HG02884 (cell line): ENCODE data around the gene PPFIBP2.

Experiments
- ATAC-seq: cut with Tn5 transposase; IDR thresholded peaks from one replicate; pipeline ENCODE4 v1.9.1; 2021; ENCODE audit warnings: mild to moderate bottlenecking, moderate library complexity; ENCODE audit not compliant: unreplicated experiment

PPFIBP2 gene

DNA sequence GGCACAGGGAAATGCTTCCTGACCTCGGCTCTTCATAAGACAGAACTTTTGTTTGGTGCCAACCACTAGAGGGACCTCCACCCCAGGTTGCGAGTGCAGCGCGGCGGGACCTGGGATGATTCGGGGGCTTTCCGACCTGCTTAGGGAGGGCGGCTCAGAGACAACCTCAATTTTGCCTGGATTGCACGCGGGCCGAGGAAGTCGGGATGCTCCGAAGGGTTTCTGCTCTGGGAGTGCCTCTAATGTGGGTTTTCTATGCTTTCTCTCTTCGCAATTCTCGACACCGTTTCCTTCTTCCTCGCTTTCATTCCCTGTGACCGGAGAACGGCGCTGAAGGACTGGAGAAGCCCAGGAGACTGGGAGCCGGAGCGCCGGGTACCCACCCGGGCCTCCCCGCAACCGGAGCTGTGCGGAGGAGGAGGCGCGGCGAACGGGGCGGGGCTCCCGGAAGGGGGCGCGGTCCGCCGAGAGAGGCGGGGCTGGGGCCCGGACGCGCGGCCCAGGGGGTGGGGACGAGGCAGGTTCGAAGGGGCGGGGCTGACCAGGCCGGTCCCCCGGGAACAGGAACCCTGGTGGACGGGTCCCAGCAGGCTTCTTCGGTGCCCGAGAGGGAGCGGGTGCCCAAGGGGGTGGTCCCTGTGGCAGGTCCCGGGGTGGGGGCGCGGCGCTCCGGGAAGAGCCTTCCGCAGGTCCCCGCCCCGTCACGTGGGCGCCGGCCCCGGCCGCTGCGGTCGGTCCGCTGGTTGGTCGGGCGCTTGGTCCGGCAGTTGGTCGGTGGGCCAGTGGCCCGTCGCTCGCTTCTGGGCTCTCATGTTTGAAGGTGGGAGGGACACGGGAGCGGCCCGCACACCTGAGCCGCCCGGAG, at the start of gene PPFIBP2:
Gene PPFIBP2, plus strand, starts transcription at position 766 of the 865 bp plus-strand sequence. CDS start 35,477 bp downstream, outside the sequence.
- peak; percentile 53 for ATAC-seq

DNA sequence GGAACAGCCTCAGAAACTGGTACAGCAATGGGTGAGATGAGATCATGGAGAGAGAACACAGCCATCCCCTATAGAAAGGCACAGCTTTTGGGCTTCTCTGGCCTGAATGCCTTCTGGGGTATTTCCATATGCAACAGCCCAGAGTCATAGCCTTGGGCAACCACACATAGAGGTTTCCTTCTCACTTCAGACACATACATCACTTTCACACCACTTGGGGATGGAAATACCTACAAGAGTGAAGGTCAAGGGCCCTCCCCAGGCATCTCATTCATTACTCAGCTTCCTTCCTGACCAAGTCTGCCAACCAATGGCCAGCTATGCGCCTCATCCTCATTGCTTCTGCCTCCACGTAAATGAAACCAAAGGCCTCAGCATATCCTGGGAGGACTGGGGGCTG, 46.1 kb upstream of the PPFIBP2 start:
- ATAC-seq: no peak

DNA sequence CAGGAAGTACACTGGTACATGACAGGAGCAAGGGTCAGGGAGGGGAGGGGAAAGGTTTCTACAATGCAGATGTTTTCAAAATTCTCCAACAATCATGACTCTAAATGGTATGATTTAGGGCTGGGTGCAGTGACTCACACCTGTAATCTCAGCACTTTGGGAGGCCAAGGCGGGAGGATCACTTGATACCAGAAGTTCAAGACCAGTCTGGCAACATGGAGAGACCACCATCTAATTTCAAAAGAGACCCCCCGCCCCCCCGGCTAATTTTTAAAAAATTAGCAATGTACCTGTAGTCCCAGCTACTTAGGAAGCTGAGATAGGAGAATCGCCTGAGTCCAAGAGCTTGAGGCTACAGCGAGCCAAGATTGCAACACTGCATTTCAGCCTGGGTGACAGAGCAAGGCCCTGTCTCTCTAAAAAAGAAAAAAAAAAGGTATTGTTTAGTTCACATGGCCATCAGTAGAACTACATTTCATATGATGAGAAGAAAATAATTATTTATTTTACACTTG, 44.4 kb upstream of the PPFIBP2 start:
- ATAC-seq: no peak

DNA sequence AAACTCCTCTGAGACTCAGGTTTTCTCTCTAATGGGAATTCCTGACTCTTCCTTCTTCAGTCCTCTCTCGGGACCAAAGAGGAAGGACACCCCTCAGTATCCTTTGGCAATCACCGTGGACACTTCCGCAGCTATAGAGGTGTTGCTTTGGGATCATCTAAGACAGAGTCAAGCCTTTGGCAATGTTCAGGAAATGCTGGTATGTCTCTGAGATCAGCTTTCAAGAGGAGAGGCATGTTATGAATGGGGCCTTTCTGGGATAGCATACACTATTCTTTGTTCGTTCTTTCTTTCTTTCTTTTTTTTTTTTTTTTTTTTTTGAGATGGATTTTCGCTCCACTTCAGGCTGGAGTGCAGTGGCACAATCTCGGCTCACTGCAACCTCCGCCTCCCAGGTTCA, 42.7 kb upstream of the PPFIBP2 start:
- ATAC-seq: no peak

DNA sequence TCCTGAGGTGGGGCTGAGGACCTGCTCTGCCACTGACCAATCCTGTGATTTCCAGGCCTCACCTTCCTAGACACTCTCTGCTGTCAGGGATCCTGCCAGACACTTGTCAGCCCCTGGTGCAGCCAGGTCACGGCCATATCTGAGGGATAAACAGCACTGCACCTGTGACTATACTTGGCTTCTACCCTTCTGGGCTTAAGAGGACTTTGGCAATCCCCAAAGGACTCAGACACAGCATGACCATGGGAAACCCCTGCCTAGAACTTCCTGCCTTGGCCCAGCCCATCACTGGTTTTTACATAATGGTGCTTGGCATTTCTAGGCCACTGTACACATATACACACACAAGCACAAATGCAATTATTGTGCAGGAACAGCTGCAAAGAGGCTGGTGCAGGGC, 40.1 kb upstream of the PPFIBP2 start:
- ATAC-seq: no peak

DNA sequence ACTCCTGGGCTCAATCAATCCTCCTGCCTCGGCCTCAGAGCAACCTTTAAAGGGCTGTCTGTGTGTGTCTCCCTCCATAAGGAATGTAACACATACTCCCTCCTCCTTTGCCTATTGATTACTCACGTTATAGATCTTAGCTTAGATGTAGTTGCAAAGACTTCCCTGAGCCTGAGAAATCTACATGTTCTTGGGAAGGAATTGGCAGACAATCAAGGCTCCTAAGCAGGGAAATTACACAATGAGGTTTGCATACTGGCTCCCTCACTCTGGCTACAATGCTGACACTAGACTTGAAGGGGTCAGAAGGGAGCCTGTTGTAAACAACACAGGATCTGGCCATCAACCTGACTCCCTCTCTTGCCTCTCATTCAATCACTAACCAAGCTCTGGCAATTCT, 33.7 kb upstream of the PPFIBP2 start:
- ATAC-seq: no peak

DNA sequence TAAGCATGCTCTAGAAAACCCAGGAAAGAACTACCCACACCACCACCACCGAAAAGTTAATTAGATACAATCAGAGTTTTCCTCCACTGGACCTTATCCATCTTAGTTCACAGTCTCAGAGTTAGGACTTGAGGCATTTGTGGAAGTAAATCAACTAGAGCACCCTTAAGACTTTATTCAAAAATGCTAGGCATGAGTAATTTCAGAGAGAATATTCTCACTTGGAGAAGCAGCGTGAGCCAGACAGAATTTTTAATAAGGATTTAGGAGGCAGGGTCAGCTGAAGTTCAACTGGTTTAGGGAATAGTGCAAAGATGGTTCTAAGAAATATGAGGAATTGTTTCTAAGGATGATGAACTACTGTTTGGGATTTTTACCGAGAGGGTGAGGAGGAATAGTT, 29.7 kb upstream of the PPFIBP2 start:
- no peak for ATAC-seq

DNA sequence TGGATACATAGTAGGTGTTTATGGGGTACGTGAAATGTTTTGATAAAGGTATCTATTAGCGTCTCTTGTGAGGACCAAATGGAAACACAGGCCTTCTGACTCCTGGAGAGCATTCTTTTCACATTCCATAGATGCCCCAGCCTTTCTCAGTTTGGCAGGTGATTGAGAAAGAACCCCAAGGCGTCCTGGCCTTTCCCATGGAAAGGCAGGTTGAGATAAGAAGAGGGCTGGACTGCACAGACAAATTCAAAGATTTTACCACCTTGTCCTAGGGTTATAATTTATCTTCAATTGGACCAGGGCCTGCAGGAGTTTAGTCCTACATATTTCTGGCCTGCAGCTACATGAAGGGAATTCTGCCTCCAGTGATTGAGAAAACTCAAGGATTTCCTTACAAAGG, 29.2 kb upstream of the PPFIBP2 start:
- no peak for ATAC-seq

DNA sequence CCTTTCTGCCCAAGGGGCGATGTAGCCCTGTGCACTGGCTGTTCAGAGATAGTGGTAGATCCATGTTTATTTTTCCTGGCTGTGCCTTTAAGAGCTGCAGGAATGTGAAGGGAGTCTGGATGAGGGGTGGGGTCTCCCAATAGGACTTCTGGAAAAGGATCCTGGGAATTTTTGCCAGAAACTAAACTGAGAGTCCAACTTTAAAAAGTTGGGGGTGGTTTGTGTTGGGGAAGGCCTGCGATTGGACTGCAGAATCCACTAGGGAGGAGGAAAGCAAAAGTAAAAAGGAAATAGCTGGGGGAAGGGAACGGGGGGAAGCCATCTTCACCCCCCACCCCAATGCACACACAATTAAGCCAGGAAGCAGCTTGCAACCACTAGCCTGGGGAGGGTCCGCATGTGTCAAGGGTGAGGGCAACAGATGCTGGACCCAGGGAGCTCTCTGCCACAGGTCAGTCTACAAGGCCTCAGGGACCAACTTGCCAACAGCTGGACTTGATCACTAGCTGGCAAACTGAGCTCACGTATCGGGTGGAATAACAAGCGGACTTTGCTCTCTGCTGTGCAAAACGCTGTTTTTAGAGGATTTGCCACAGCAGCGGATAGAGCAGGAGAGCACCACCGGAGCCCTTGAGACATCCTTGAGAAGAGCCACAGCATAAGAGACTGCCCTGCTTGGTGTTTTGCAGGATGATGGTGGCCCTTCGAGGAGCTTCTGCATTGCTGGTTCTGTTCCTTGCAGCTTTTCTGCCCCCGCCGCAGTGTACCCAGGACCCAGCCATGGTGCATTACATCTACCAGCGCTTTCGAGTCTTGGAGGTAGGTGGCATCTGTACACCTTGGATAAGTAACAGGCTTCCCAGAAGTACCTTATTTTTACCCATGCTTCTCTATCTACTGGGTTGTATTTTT, 28.4 kb upstream of the PPFIBP2 start, which contains the start of gene OLFML1:
Gene OLFML1, plus strand, starts transcription at position 321 of the 912 bp plus-strand sequence. Its CDS starts 370 bp downstream, at position 691.
- no peak for ATAC-seq

DNA sequence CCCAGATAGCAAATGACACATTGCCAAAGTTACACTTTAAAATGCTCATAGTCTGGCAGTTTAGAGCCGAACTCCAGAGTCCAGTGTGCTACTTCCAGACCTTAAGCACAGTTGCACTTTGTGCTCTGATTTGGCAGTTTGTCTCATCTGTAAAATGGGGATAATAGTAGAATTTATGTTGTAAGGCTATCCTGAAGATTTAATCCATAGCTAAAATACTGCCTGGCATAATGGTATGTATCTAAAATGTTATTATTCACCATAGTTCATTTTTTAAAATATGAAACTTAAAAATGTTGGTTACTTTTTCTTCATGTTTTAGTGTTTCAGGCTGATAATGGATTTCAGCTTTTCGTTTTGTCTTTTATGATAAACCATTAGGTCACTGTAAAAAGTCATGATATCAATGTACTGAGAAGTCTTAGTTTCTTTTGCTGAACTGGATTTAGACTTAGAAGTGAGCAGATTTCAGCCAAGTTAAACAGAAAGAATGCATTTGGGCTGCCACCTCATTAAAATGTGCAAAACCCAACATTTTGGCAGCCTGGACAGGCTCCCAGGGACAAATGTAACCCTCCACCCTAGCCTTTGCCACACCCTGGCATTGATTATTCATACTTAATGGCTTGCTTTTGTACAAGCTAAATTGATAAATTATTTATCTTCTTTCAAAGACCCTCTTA, 27.6 kb upstream of the PPFIBP2 start:
- no peak for ATAC-seq

DNA sequence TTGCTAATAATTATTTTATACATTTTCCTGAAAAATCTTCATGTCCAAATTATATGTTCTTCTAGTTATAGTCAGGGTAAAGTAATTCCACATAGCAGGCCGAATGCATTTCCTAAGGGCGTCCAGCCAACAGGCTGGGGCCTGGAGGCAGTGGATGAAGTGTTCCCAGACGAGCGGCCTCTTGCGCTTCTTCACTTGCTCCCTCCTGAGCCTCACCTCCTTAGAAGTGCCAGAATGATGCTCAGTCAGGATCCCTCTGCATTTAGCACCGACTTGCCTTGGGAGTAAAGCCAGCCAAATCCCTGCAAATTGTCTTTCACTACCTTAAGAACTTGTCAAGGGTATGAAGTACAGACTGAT, 27.0 kb upstream of the PPFIBP2 start:
- ATAC-seq: no peak

DNA sequence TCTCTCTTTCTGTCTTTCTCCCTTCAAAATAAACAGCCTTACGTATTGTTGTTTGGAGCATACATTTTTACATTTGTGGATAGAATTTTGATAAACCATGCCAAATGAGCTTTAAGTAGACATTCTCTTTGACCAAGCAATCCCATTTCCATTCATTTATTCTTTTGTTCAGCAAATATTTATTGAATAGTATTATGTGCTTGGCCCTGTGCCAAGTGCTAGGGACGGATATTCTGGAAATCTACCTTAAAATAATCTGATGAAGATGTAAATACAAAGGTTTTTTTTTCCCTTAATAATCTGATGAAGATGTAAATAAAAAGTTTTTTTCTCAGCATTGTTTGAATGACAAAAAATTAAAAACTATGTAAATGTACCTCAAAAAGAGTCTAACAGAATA, 26.4 kb upstream of the PPFIBP2 start:
- no peak for ATAC-seq

DNA sequence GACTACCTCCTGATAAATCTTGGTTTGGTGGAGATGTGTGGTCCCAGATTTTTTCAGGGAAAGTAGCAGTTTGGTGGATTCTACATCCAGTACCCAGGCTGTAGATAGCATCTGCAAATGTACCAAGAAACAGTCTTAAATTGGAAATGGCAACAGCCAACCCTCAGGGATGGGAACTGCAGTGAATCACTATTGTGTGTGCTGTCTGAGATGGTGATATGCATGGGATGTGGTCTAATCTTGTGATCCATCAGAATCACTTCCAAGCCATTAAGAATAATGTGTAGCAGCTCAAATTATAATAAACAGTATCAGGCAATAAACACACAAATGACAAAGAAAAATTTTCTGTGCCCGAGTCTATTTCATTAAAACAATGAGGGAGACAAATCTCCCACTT, 25.1 kb upstream of the PPFIBP2 start:
- ATAC-seq: no peak

DNA sequence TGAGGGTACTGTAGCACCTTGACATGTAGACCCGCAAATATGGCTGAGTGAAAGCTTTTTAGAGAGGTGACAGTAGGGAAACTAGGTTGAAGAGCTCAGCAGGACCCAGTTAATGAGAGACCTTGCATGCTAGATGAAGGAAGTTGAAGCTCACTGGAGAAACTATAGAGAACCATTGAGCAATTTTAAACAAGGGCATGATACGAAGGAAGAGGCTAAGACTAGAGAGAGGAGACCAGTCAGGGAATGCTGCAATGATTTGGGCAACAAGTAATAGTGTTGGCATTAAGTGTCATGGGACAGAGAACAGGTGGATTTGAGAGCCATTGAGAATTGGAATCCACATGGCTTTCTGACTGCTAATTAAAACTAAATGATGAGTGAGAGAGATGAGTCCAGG, 24.4 kb upstream of the PPFIBP2 start:
- no peak for ATAC-seq

DNA sequence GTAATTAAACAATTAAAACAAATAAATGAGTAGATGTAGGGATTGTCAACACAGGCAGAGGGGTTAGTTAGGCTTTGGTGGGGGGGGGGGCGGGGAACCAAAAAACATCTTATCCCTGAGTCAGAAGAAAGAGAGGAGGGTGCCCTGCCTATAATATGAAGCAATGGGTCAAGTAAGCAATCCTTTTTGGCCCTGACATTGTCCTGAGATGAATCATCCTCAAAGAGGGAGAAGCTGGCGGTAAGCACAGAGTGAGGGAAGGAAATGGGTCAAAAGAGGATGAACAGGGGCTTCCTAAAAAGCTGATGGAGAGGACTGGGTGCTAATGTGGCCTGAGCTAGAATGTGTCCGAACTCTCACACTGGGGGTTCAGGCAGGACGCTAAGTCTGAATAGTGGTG, 23.7 kb upstream of the PPFIBP2 start:
- no peak for ATAC-seq

DNA sequence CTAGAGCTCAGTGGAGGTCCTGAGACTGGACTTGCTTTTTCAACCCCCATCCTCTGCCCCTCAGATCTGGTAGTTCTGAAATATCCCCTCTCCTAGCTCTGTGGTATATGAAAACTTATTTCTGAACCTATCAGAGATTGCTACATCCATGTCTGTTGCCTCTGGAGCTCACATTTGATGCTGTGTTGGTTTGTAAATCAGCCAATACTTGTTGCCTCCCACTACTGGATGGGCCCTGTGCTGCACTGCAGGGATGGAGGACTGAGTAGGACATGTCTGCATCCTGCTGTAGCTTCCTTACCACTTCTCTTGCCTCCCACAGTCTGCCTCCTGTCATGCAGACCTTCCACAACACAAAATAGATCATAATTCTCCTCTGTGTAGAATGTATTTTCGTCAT, 23.3 kb upstream of the PPFIBP2 start:
- no peak for ATAC-seq

DNA sequence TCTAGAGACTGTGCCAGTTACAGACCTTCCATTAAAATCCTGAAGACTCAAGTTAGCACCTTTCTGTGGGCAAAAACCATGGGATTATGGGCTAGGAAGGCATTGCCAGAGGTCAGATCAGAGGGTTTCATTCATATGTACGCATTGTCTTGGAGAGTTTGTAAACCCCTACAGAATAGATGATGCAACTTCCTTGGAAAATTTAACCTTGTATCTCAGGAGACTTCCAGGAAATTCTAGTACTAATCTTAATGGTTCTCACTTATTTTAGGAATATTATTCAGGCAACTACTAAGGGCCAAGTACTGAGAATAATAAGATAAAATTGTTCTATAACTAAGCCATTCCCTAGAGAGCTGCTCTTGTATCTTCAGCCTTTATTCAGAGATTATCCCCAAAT, 21.5 kb upstream of the PPFIBP2 start:
- no peak for ATAC-seq

DNA sequence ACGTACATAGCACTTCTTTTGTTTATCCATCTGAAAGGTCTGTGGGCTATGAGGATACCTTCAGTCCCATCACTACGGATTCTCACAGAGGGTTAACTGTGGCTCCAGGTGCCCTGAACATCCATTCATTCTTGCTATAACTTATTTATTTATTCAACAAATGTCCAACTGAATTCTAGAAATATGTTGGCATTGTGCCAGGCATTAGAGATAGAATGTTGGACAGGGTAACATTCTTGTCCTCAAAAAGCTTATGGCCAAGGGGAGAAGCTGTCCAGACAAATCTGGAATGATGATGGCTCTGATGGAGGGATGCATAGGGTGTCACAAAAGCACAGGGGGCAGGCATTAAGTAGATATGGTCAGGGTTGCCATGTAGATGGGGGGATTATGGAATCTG, 20.1 kb upstream of the PPFIBP2 start:
- no peak for ATAC-seq

DNA sequence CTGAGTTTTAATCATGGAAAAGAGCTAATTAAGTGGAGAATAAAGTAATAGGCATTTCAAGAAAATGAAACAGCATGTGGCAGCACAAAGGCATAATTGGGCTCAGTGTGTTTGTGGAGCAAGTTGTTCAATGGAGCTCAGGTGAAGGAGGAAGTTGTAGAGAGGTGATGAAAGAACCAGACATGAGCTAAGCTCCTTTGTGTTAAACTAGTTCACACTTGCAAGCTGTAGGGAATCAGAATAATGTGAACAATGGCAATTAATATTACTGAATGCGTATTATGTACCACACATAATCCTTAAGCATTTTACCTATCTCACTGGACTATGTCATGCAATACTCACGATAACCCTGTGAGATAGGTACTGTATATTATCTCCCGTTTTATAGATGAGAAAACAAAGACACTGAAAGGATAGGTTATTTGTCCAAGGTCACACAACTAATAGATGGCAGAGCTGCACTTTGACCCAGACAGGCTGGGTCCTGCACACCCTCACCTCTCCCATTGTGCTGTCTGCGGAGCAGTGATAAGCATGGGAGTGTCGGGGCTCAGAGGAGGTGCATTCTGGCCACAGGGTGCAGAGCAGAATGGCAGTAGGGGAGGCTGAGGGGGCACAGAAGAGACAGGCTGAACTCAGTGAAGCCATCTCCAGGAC, 19.6 kb upstream of the PPFIBP2 start:
- no peak for ATAC-seq

DNA sequence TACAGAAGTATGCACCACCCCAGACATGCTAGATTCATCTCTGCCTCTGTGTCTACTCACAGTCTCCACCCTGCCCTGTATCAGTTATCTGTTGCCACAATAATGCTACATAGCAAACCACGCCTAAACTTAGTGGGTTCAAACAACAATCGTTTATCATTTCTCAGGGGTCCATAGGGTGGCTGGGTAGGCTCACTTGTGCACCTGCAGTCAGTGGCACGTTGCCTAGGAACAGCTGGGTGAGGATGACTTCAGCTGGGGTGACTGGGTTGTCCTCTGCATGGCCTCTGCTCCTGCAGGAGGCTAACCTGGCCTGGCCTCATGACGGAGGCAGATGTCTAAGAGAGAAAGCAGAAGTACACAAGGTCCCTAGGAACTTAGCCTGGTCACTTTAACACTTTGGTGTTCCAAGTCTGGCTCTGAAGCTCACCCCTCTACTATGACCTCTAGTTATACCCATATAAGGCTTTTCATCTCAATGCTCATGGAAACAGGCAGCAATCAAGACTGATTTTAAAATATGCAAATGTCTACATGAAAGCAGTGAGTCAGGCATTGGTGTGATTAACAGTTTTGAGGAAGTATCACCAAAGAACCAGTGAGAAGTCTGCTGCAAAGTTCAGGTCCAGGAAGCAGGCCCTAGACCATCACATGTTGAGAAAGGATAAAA, 17.8 kb upstream of the PPFIBP2 start:
- ATAC-seq: peak; percentile 82
